HepG2 (cell line): ENCODE measurements around the gene NAB1.

ENCODE experiments used
- JUND ChIP-seq: sonication (generic); formaldehyde crosslinking; IDR thresholded peaks from 2 replicates; pipeline ENCODE4 v1.8.0; 2022; ENCODE audit warnings: mild to moderate bottlenecking, missing genetic modification reagents
- MEF2D ChIP-seq: sonication (generic); formaldehyde crosslinking; IDR thresholded peaks from 2 replicates; pipeline ENCODE4 v1.5.1; 2020; ENCODE audit warnings: mild to moderate bottlenecking, missing genetic modification reagents
- PAX8 ChIP-seq: sonication (generic); formaldehyde crosslinking; IDR thresholded peaks from 2 replicates; pipeline ENCODE4 v1.8.0; 2022; ENCODE audit warnings: mild to moderate bottlenecking, missing genetic modification reagents, borderline replicate concordance
- PHB2 ChIP-seq: fragments of 450-650 bp; IDR thresholded peaks from 2 replicates; pipeline ENCODE4 v1.6.1; 2018; ENCODE audit not compliant: partially characterized antibody
- RFXAP ChIP-seq: sonication (generic); formaldehyde crosslinking; IDR thresholded peaks from 2 replicates; pipeline ENCODE4 v1.4.0; 2020; ENCODE audit warnings: missing genetic modification reagents, borderline replicate concordance
- ZNF232 ChIP-seq: sonication (generic); formaldehyde crosslinking; IDR thresholded peaks from 2 replicates; pipeline ENCODE4 v1.4.0; 2020; ENCODE audit warnings: missing genetic modification reagents, borderline replicate concordance
- ZNF761 ChIP-seq: sonication (generic); formaldehyde crosslinking; conservative IDR thresholded peaks from 2 replicates; pipeline ENCODE4 v1.4.0; 2020; ENCODE audit warnings: mild to moderate bottlenecking, missing genetic modification reagents

DNA sequence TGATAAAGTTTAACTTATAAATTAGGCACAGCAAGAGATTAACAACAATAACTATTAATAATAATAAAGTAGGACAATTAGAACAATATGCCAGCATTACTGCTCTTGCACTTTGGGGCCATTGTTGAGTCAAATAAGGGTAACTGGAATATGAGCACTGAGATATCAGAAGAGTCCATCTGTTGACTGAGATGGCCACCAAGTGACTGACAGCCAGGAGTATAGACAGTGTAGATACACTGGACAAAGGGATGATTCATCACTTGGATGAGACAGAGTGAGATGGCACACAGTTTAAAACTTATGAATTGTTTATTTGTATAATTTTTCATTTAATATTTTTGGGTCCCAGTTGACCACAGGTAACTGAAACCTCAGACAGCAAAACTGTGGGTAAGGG, 20.0 kb downstream of the NAB1 start:
- TF ChIP-seq PHB2 (no peak), PAX8 (CRISPR knock-in tag) (no peak), JUND (CRISPR knock-in tag) (no peak), RFXAP (no peak), ZNF232 (no peak), ZNF761 (CRISPR knock-in tag) (no peak), MEF2D (no peak)
